Measurements from ENCODE around the gene CHFR. TPM values are rescaled to one million over a fixed set of nuclear protein-coding genes. Genes with fewer than 3 reads are reported as not detected.
A peak's percentile ranks its signal among the peaks of the same experiment; 100 is the strongest.
"Not testable (repeated sequence)": the region's sequence is repeated elsewhere in the genome, so short reads cannot be mapped to it uniquely, and the experiment has no call there.

The CHFR gene
- total and polyA plus RNA-seq, 9 of the 15 experiments (the other 6 are each of a cell fraction or from before 2014, with no cell fraction given): 0.61 to 33.9 (median 19.3) TPM

DNA sequence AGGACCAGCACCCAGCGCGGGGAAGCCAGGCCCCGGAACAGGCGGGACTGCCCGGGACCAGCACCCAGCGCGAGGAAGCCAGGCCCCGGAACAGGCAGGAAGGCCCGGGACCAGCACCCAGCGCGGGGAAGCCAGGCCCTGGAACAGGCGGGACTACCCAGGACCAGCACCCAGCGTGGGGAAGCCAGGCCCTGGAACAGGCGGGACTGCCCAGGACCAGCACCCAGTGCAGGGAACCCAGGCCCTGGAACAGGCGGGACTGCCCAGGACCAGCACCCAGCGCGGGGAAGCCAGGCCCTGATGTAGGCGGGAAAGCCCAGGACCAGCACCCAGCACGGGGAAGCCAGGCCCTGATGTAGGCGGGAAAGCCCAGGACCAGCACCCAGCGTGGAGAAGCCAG is 12.8 kb downstream of the CHFR start:
- H2AFZ ChIP-seq (ENCODE audit: low read depth, low read length); H3K9ac ChIP-seq (ENCODE audit: insufficient read depth in 1 of 2, low read depth in 2 of 2, low read length in 2 of 2); H3K27ac ChIP-seq (ENCODE audit: extremely low read depth, low read depth, low read length); FAIRE-seq; in situ Hi-C loops (cut with MboI); intact Hi-C loops (cut with micrococcal nuclease); H3K4me3 ChIP-seq; H3K9me1 ChIP-seq (ENCODE audit: control insufficient read depth, insufficient read depth, low read length); H3K4me2 ChIP-seq (ENCODE audit: insufficient read depth, low read length); H3K79me2 ChIP-seq (ENCODE audit: control insufficient read depth, insufficient read depth, low read length); H4K20me1 ChIP-seq (replicated peaks; ENCODE audit: control insufficient read depth, insufficient read depth, low read length); POLR2A ChIA-PET; BruUV-seq (replicated peaks); CTCF ChIA-PET (ENCODE audit: low intra/inter-chr PET ratio); H3K4me1 ChIP-seq (replicated peaks in 1 of 2; ENCODE audit: control insufficient read depth in 2 of 2, insufficient read depth in 2 of 2, low read length in 2 of 2); H3K27me3 ChIP-seq (ENCODE audit: control insufficient read depth in 2 of 2, insufficient read depth in 2 of 2, low read length in 2 of 2); H3K9me3 ChIP-seq (replicated peaks; ENCODE audit: control insufficient read depth, insufficient read depth, low read depth, low read length); DNase-seq (ENCODE audit: extremely low read depth in 1 of 4, low spot score in 3 of 4); ATAC-seq: not testable (repeated sequence)
- WGBS (ENCODE audit: insufficient coverage, low coverage, missing lambda C conversion rate): 81% methylated on average over 16 of the region's 21 CpGs
- H3K36me3 ChIP-seq (ENCODE audit: control insufficient read depth, insufficient read depth, low read length): peaks cover 45% of the 10 kb centered on the region; the same call in 2 of the 3 replicates
- TF ChIP-seq POLR2G (IDR thresholded peaks at IDR 0.05; ENCODE audit: low read depth, low read length) (0 out of 2 replicates have a peak, but pooled peaks have one; percentile 17), RBFOX2 (IDR thresholded peaks at IDR 0.05; ENCODE audit: low read depth, low read length) (peak; percentile 36; the same call in 1 of the 2 replicates)

DNA sequence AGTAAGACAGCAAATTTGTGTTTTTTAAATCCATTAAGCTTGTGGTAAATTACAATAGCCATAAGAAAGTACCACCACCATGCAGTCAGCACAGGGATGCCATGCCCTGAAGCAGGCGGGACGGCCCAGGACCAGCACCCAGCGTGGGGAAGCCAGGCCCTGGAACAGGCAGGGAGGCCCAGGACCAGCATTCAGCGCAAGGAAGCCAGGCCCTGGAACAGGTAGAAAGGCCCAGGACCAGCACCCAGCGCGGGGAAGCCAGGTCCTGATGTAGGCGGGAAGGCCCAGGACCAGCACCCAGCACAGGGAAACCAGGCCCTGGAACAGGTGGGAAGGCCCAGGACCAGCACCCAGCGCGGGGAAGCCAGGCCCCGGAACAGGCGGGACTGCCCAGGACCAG is 13.2 kb downstream of the CHFR start:
- H3K9ac ChIP-seq (ENCODE audit: insufficient read depth in 1 of 2, low read depth in 2 of 2, low read length in 2 of 2): no peak overlapping the region; a peak in 1 of 4 replicates
- ATAC-seq (no peak), DNase-seq (ENCODE audit: extremely low read depth in 1 of 4, low spot score in 3 of 4) (no peak), FAIRE-seq (no peak)
- no peaks in the 10 kb centered on the region for H3K27me3 ChIP-seq (ENCODE audit: control insufficient read depth in 2 of 2, insufficient read depth in 2 of 2, low read length in 2 of 2)
- H2AFZ ChIP-seq (ENCODE audit: low read depth, low read length): no peak overlapping the region
- no TSS peak for BruUV-seq (replicated peaks)
- H4K20me1 ChIP-seq (replicated peaks; ENCODE audit: control insufficient read depth, insufficient read depth, low read length): no peaks in the 10 kb centered on the region
- H3K4me2 ChIP-seq (ENCODE audit: insufficient read depth, low read length): no peak overlapping the region
- TF ChIP-seq, protein P1, sequence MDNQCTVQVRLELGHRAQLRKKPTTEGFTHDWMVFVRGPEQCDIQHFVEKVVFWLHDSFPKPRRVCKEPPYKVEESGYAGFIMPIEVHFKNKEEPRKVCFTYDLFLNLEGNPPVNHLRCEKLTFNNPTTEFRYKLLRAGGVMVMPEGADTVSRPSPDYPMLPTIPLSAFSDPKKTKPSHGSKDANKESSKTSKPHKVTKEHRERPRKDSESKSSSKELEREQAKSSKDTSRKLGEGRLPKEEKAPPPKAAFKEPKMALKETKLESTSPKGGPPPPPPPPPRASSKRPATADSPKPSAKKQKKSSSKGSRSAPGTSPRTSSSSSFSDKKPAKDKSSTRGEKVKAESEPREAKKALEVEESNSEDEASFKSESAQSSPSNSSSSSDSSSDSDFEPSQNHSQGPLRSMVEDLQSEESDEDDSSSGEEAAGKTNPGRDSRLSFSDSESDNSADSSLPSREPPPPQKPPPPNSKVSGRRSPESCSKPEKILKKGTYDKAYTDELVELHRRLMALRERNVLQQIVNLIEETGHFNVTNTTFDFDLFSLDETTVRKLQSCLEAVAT (IDR thresholded peaks at IDR 0.05): no peak
- no peak for TF ChIP-seq JUNB (CRISPR knock-in tag; conservative IDR thresholded peaks at IDR 0.05)
- TF ChIP-seq NFATC3 (IDR thresholded peaks at IDR 0.05): no peak
- H3K79me2 ChIP-seq (ENCODE audit: control insufficient read depth, insufficient read depth, low read length): no peaks in the 10 kb centered on the region
- H3K9me3 ChIP-seq (replicated peaks; ENCODE audit: control insufficient read depth, insufficient read depth, low read depth, low read length): no peaks in the 10 kb centered on the region
- intact Hi-C loops (cut with micrococcal nuclease): no loop called here
- no peak overlapping the region for H3K27ac ChIP-seq (ENCODE audit: extremely low read depth, low read depth, low read length)
- no peaks in the 10 kb centered on the region for H3K4me1 ChIP-seq (replicated peaks in 1 of 2; ENCODE audit: control insufficient read depth in 2 of 2, insufficient read depth in 2 of 2, low read length in 2 of 2)
- ChIA-PET CTCF (ENCODE audit: low intra/inter-chr PET ratio) (no interaction called here), POLR2A (no interaction called here)
- in situ Hi-C loops (cut with MboI): no loop called here
- H3K9me1 ChIP-seq (ENCODE audit: control insufficient read depth, insufficient read depth, low read length): no peaks in the 10 kb centered on the region
- no peak overlapping the region for H3K4me3 ChIP-seq
- H3K36me3 ChIP-seq (ENCODE audit: control insufficient read depth, insufficient read depth, low read length): peaks cover 49% of the 10 kb centered on the region; the same call in 2 of the 3 replicates
- WGBS (ENCODE audit: insufficient coverage, low coverage, missing lambda C conversion rate): 97% methylated on average over 4 of the region's 11 CpGs

Measured in K562 (cell line).